Activated CD8-positive, alpha-beta T cell treated with anti-CD3 and anti-CD28 coated beads, Interleukin-2, amount 10 ng/mL, durations not matched to agents 7 days and 5 days (primary cell): ENCODE results near the gene RASSF3. TPM values are rescaled to one million over a fixed set of nuclear protein-coding genes. Genes with fewer than 3 reads are reported as not detected.

Experiments
- ATAC-seq: fragments of 150-1000 bp; cut with Tn5 transposase; one replicate; pipeline ENCODE4 v1.10.0; 2021; ENCODE audit warnings: moderate library complexity
- CTCF ChIA-PET: fragments of 350-600 bp; sonication (Branson Sonifier 250); formaldehyde crosslinking; loops from one replicate; lab custom pipeline; 2021; ENCODE audit warnings: antibody characterized with exemption; lab: Charles Lee
- POLR2A ChIA-PET: fragments of 350-600 bp; sonication (Branson Sonifier 250); formaldehyde crosslinking; loops from one replicate; lab custom pipeline; 2021; ENCODE audit warnings: antibody characterized with exemption; lab: Charles Lee
- DNase-seq: peaks from one replicate; pipeline ENCODE4 v3.0.0-alpha.2; 2020
- H3K27ac Mint-ChIP-seq: one replicate; pipeline ENCODE4 v1.8.0; 2021; ENCODE audit warnings: mild to moderate bottlenecking, mixed read lengths
- H3K27me3 Mint-ChIP-seq: one replicate; pipeline ENCODE4 v1.8.0; 2021; ENCODE audit warnings: low read depth, mixed read lengths
- H3K36me3 Mint-ChIP-seq: one replicate; pipeline ENCODE4 v1.8.0; 2021; ENCODE audit warnings: low read depth, mixed read lengths
- H3K4me1 Mint-ChIP-seq: one replicate; pipeline ENCODE4 v1.8.0; 2021; ENCODE audit warnings: low read depth, mixed read lengths
- H3K4me3 Mint-ChIP-seq: one replicate; pipeline ENCODE4 v1.8.0; 2021; ENCODE audit warnings: mild to moderate bottlenecking, mixed read lengths
- H3K9me3 Mint-ChIP-seq: one replicate; pipeline ENCODE4 v1.8.0; 2022; ENCODE audit warnings: mixed read lengths; ENCODE audit not compliant: insufficient read depth
- microRNA-seq: library from miRNA; unstranded; fragments of <30 nt; microRNA quantifications from one replicate; pipeline ENCODE4 v1.2.0, GENCODE V29; 2022
- total RNA-seq, 2 experiments: library from RNA; stranded (reverse); gene quantifications; one replicate each; pipeline ENCODE4 v1.2.3, GENCODE V29; 2021

RASSF3 gene
- total RNA-seq, 2 experiments from 2014 or later, result 61.7 to 63.7 TPM

- no peaks in the 10 kb centered on the region for H3K27me3 Mint-ChIP-seq
- no peak for DNase-seq
- CTCF ChIA-PET, result interaction anchor here (1.3 to 1.7 kb wide), 2 partner anchors 11 to 197 kb away, joined by 3 to 6 read pairs; no protein-coding TSS in a partner anchor
- no peak overlapping the region for H3K27ac Mint-ChIP-seq
- POLR2A ChIA-PET, result no interaction called here
- no peak for ATAC-seq
- peaks cover 48% of the 10 kb centered on the region for H3K36me3 Mint-ChIP-seq
- no peaks in the 10 kb centered on the region for H3K9me3 Mint-ChIP-seq
- H3K4me3 Mint-ChIP-seq, result no peak overlapping the region
- H3K4me1 Mint-ChIP-seq, result peaks cover 2% of the 10 kb centered on the region
These were observed 136.4 kb downstream of the RASSF3 start for GRCh38 chr12:64746663-64747062.

Small RNAs within 50 kb of the gene (microRNA-seq; reads per million reads assigned to microRNA genes)
- gene MIR548C (not detected), gene MIR548Z (not detected)

Other genes starting within 250 kb of the RASSF3 start
- not detected for gene C12orf56, start 219.7 kb upstream of the RASSF3 start, total RNA-seq
- 100 to 1,000 TPM; 102 to 110 TPM for gene XPOT, start 206.1 kb upstream of the RASSF3 start, total RNA-seq
- 10 to 100 TPM; 25.0 to 31.7 TPM for gene TBK1, start 158.4 kb upstream of the RASSF3 start, total RNA-seq
- 10 to 100 TPM; 22.1 to 23.2 TPM for gene GNS, start 148.9 kb downstream of the RASSF3 start, total RNA-seq
- under 1 TPM; 0.05 to 0.11 TPM for gene TBC1D30, start 214.2 kb downstream of the RASSF3 start, total RNA-seq